KBM-7 (cell line): Measurements from ENCODE around the gene ADCY5.

Experiments used
- DNase-seq: peaks from one replicate; pipeline ENCODE4 v3.0.0-alpha.2; 2015
- in situ Hi-C: fragments of 300-500 bp; cut with MboI; formaldehyde crosslinking; loops from 2 replicates; pipeline ENCODE4 v1.14.3; 2020; ENCODE audit warnings: low sequenced_read_pairs, low pct_unique_long_range_greater_than_20kb, mixed read lengths

Gene ADCY5

DNA sequence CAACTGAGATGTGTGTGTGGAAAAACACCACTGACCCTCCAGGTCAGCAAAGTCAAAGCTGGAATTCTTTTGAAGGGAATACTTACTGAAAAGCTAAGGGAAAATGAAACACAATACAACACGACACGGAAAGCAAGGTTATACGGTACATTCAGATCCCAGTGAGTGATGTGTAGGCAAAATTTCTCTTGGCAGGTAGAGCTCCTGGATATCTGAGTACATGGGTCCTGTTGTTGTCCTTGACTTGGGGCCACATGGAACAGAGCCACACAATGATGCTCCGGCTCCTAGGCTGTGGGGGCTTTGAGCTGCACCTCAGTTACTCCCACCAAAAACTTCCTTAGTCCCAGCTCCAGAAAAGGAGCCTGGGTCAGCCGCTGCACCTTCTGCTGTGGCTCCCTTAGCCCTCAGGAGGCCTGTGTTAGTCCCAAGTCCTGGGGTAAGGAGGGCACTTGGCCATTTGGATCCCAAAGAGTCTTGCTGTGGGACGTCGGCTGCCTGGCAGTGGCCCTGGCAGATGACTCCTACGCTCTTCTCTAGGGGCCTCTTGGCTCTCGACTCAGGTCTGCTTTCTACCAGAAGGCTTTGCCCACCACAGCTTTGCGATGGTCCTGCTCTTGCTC is 95.6 kb downstream of the ADCY5 start:
- no peak for DNase-seq
- in situ Hi-C loops: no loop called here

DNA sequence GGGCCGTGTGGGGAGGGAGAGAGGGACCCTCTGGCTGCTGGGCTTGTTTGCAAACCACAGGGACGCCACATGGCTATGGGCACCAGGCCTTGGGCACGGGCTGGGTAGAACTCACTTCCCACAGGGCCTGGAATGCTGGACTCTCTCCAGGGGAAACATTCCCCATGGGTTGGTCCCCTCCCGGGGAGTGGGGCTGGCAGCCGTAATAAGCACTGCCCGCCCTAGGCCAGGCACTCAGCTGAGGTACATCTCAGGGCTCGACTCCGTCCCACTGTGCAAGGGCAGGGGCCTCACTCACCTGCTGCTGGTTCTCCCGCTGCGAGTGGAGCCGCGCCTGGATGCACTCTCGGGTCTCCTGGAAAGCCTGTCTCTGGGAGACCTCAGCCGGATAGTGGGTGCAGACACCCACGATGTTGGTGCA is 96.7 kb downstream of the ADCY5 start:
- in situ Hi-C loops: no loop called here
- no peak for DNase-seq

DNA sequence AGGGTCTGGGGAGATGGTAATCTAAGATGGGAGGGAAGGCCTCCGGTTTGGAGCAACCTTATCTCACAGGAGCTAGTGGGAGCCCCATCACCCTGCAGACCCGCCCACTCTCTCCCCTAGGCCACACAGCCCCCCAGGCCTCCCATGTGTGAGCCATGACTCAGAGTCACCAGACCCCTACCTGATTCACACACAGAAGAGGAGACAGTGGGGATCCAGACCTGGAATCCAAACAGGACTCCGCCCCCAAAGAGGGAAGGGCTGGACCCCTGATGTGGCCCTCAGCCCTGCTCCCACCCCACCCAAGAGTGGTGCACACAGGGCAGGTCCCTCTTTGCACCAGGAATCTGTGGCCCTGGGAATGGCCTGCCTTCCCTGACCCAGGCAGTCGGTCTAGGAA is 97.4 kb downstream of the ADCY5 start:
- no peak for DNase-seq
- in situ Hi-C loops: no loop called here

DNA sequence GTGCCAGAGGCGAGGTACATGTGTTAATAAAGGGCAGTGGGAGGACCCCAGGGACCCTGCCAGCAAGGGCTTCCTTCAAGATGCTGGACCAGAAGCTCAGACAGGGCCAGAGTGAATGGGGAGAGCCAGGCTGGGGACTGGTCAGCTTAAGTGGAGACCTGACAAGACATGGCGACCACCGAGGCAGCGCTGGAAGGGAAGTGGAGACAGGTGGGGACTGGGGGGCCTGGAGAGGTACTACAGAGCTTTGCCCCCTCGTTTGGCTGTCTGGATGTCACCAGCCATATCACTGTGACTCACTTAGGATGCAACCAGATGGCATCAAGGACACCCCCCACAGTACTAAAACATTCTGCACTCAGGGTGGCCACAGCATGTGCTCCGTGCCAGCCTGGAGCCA is 97.9 kb downstream of the ADCY5 start:
- in situ Hi-C loops: no loop called here
- no peak for DNase-seq

DNA sequence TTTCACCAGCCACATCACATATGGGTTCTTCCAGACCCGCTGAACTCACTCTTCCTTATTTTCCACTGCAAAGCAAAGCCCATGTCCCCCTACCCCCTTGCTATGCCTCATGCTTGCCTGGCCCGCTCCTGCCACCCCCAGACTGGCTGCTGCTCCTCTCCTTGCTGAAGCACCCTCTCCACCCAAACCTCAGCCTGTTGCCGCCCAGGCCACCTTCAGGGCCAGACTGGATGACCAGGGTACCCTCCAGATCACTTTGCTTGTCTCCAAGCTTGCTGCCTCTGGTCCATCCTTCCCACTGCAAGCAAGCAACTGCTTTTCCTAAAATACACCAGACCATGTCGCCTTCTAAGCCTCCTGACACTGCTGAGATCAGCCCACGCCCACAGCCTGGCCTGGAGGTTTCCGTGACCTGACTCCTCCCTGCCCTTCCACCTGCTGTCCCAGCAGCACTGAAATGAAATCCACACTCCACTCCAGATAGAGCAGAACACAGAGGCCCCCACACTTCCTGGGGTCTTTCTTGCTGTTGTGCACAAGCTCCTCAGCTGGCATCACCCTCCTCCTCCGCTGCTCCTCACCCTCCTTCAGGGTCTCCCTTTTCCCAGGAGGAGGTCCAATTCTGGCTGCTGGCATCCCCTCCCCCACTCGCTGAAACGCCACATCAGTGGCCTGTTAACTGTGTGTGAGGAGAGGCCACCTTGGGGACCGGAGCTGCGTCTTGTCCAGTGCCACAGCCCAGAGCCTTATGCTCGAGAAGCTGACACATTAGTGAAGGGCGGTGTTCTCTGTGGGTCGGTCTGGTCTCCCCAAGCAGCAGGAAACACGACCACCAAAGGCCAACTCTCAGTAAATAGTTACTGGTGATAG is 99.1 kb downstream of the ADCY5 start:
- in situ Hi-C loops: no loop called here
- DNase-seq: no peak

DNA sequence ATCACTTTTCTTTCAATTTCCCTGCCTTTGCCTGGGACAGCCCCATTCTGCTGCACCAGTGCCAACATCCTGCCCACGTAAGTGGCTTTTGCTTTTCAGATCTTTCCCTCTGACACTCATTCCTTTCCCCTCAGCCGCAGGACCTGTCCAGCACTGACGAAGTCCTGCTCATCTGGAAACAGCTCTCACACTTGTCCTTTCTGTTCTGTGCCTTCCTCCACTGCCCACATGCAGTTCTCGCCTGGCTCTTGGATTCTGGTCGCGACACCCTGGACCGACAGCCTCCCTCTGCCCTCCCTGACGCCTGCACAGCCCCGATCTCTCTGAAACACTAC is 99.7 kb downstream of the ADCY5 start:
- DNase-seq: no peak
- in situ Hi-C loops: no loop called here

DNA sequence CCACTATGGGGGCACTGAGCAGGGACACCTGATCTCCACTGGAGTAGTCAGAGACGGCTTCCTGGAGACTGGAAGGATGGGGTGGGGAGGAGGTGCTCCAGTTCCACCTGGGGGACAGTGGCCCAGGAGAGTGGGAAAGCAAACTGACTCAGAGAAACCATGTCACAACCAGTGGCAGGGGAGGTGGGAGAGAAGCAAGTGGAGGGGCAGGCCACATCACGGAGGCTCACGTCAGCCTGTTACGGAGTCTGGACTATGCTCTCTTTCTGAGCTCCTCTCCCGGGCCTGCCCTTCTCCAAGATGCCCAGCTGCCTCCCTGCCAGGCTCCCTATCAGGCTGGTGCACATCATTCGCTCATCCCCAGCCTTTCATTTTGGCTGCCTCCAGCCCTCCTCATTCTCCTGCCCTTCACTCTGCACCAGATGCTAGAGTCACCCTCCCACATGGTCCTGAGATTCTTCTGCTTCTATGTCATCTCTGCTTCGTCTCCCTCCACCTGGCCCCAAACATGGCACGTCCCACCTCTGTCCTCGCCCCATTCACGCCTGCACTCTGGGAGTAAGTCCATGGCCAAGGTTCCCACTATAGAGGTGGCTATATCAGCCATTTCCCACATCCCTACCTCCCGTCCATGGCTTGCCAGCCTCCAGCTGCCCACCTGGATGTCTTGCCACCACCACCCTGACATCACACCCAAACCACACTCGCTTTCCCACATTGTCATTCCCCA is 100.3 kb downstream of the ADCY5 start:
- no peak for DNase-seq
- in situ Hi-C loops: no loop called here

DNA sequence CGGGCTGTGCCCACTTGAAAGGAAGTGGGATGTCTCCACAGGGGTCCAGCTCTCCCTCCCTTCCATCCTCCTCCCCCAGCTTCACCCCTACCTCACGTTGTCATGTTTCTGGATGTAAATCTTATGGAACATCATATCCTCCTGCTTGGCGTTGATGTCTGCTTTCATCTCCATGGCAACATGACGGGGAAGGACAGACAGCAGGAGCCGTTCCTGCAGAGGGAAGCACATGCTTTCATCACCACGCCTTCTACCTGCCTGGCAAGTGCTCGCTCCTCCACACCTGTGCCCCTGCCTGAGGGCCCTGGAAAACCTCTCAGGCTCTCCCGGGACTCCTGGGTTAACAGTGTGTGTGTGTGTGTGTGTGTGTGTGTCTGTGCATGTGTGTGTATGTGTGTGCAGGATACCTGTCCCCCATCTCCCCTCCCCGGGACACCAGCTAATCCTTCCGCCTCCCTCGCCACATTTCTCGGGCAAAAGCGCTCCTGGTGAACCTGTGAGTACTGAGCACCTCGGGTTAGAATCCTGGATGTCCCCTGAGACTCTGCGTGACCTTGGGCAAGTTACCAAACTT is 101.1 kb downstream of the ADCY5 start:
- in situ Hi-C loops: no loop called here
- DNase-seq: no peak

DNA sequence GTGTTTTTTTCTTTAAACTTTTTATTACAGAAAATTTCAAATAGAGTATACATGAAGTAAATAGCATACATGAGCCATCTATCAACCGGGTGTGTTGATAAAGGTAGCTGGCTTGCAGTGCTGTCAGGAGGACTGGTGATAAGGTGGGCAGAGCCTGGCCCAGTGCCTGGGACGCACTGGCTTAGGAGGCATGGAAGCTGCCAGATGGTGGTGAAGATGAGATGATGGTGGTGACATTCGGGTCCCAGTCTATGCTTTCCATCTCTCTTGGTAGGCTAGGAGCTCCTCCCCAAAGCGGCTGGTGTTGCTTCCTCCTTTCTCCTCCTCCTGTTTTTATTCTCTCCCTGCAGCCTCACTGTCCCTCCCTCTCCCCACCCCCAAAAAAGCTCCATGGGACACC is 101.7 kb downstream of the ADCY5 start:
- DNase-seq: peak; percentile 4
- in situ Hi-C loops: no loop called here

DNA sequence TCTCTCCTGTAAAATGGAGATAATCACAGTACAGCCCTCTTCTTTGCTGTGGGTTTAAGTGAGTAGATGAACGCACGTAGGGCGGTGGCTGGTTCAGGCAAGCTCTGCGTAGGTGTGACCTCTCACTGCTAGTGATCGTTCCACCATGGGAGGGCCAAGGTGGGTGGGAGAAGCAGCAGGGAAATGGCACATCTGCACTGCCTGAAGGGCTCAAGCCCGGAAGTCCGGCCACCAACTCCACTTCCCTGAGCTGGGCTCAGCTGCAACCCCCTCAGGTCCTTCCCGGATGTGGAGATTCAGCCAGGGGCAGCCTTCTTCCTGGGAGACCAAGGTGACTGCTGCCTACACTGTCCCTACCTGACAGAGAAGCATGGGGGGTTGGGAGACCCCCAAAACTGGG is 102.9 kb downstream of the ADCY5 start:
- no peak for DNase-seq
- in situ Hi-C loops: no loop called here

DNA sequence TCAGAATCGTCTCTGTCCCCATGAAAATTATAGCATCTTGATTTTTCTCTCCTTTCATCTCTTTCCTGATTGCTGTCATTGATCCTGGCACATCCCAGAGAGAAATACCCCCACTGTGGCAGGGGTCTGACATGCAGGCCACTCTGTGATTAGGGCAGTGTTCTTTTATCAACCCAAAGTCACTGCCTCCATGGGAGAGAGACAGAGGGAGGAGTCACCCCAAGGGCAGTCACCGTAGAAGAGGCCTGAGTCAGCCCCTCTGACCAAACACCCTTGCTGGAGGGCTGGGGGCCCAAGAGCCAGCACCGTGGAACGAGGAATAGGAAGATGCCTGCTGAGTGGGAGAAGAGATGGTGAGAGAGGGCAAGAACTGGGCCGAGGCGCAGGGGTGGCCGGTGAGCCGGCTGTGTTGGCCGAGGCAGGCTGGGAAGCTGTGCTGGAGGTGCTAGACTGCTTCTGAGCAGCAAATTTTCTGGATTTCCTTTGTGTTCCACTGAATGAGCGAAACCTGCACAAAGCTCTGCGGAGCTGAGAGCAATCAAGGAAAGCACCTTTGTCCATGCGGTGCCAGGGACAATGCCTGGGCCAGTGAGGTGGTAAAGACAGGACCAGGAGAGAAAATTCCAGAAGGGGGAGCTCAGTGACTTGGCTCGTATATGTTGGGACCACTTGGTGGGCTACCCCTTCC is 103.8 kb downstream of the ADCY5 start:
- no peak for DNase-seq
- in situ Hi-C loops: no loop called here

DNA sequence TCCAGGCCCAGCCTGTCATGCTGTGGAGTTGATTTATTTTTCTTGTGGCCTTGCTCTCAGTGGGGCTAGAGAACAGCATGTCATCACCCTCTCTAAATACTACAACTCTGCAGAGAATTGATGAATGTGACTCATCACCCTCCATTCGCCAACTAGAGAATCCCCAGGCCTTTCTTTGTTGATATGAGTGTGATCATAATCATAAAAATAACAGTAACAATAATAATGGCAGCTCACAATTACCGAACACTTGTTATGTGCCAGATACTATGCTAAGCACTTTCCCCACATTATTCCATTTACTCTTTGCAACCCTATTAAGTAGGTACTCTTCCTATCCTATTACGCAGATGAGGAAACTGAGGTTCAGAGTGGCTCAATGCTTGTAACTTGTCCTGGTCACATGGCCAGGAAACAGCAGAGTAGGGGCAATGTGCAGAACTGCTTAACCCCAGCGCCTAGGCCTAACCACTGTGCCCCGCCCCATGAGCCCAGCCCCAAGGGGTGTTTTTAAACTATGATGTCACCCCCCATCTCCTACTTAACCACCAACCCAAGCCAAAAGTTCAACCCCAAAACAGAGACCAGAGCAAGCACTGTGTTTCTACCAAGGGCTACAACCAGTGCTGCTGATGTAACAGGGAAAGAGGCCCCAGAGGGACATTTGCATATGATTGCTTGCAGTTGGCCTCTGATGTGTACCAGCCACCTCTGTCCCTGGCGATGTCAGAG is 104.5 kb downstream of the ADCY5 start:
- no peak for DNase-seq

DNA sequence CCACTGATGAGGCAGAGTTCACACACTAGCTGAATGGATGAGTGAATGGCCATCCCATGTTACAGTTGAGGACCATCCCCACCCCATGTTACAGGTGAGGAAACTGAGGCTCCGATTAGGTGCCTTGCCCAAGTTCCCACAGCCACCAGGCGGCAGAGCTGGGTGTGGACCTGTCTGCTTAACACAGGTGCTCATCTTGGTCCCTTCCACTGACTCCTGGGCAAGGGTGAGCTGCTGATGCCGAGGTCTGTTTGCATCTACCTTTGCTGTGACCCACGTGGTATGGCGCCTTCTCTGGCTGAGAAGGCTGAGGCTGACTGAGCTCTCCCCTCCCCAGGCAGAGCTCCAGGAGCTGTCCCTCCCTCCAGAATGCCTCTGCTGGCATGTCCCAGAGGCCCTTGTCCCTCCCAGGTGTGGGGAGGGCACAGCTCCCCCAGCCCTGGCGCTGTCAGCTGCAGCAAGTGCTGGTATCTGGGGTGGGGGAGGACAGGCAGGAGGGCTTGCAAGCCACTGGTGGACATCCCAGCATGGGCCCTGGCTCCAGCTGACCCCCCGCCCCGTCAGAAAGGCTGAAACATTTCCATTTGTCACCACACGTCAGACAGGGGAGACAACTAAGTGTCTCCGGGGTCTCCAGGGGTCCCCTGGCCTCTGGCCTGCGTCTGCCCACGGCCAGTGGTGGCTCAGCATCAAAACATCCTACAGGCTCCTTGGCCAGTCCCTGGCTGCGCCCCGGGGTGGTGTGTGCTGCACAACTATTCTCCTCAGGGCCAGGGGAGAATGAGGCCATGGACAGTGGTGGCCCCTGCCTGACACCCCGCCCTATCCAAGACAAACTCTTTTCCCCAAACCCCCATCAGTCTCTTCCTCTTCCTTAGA is 105.4 kb downstream of the ADCY5 start:
- DNase-seq: no peak
- in situ Hi-C loops: no loop called here

More for the DNA sequence above, 104.5 kb downstream of the ADCY5 start:
- in situ Hi-C loops: no loop called here

DNA sequence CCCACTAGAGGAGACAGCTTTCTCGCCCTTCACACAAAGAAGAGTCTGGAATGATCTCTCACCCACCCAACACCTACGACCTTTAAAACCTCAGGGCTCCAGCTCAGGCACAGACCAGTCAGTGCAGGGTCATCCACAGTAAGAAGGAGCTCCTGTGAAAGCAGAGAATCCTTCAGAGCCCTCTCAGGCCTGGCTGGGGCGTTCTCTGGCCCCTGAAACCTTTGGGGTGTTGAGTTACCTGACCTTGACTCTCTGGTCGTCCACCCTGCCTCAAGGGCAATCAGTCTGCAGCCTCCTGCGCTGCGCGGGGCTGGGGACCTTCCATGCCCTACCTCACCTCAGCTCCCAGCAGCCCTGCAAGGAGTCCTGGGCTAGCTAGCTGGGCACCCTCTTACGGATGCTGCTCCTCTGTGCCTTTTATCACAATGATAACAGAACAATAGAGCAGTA is 106.2 kb downstream of the ADCY5 start:
- in situ Hi-C loops: no loop called here

DNA sequence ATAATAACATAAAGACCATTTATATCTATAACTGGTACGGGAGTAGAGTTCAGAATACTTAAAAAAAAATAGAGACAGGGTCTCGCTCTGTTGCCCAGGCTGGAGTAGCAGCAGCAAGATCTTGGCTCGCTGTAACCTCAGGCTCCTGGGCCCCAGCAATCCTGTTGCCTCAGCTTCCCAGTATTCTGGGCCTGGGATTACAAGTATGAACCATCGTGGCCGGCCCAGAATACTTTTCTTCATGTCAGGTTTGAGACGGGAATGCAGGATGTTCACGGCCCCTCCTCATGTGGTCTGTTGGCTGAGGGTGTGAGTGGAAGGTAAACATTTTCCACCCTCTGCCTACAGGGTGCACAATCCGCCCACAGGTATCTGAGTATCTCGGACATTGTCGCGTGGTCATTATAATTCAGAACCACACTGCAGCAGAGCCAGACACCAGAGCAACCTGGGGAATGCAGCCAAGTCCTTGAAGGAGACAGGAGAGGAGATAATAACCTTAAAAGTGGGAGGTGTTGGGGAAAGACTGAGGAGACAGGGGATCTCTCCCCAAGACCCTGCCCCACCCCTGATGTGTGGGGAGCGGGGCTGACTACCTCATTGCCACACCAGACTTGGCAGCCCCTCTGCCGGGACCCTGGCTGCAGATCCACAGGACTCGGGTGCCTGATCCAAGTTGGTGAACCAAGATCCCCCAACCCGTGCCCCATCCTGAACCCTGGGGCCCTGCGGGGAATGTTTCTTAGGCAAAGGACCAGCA is 106.8 kb downstream of the ADCY5 start:
- no peak for DNase-seq
- in situ Hi-C loops: no loop called here

More for the DNA sequence above, 106.2 kb downstream of the ADCY5 start:
- DNase-seq: no peak

DNA sequence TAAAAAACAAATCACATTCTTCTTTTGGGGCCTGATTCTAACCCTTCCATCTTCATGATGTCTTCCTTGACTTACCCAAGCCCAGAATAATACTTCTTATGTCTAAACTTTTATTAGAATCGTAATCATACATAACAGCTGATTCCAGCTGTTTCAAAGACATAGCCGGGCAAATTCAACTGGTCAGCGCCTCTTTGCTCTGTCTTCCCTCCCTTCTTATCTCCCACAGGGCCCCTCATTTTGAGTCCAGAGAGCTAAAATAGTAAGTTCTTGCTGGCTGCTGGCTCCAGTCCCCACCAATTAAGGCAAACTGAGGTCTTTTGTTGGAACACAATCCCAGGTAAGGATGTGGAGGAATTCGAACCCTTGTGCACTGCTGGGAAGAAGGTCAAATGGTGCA is 108.6 kb downstream of the ADCY5 start:
- no peak for DNase-seq
- in situ Hi-C loops: no loop called here

DNA sequence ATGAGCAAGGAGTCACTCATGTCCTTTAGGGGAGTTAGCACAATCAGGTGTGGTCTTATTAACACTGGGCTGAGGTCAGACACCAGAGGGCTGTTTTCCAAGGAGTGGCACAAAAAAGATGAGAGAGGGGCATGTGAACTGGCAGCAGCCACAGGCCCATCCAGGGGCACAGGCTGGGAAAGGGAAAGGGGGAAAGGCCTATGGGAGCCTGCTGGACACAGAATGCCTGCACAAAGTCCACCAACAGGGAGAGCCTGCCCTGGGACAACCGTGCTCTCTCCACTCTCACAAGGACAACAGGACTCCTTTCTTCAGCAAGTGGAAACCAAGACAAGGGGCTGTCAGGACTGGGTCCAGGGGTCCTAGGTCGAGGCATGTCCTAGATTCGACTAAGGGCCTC is 109.6 kb downstream of the ADCY5 start:
- in situ Hi-C loops: no loop called here
- DNase-seq: no peak
